Vagina (tissue), 2 donors: ENCODE measurements around the gene LANCL2.

Experiments
- POLR2A ChIP-seq, 2 donors: fragments of 450-650 bp; IDR thresholded peaks; one replicate each; pipeline ENCODE4 v1.6.1; 2017; ENCODE audit warnings: antibody characterized with exemption in 2 of 2, mild to moderate bottlenecking in 2 of 2, moderate library complexity in 2 of 2
- POLR2AphosphoS5 ChIP-seq, 2 donors: sonication (generic); formaldehyde crosslinking; IDR thresholded peaks; one replicate each; pipeline ENCODE4 v1.9.0; 2017; ENCODE audit warnings: antibody characterized with exemption in 2 of 2, mild to moderate bottlenecking in 2 of 2, low read depth in 1 of 2; ENCODE audit not compliant: insufficient read depth in 1 of 2
- TF ChIP-seq, protein P1 (sequence below), 3 experiments: fragments of 450-650 bp in 2 of 3; fragments of 200-600 bp in 1 of 3; sonication (generic) in 1 of 3; IDR thresholded peaks; one replicate each; pipeline ENCODE4 v1.5.1; 2017 to 2019; ENCODE audit warnings: antibody characterized with exemption in 3 of 3, mild to moderate bottlenecking in 2 of 3, moderate library complexity in 2 of 3

DNA sequence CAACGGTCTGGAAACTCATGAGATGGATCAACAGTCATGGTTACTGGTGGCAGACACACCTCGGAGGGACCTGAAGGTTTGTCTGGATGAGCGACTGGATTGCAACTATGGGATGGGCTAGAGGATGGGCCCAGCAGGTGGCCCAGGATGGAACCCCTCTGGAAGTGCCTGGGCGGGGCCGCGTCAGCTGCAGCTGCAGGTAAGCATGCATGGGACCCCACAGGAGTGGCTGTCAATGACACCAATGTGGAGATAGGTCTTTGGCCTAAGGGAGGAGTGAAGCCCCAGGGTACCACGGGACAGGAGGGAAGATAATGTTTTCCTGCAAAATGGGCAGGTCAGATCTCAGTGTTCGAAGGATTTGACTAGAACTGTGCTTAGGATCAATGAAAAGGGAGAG lies 103.4 kb downstream of the LANCL2 start:
- TF ChIP-seq, protein P1, sequence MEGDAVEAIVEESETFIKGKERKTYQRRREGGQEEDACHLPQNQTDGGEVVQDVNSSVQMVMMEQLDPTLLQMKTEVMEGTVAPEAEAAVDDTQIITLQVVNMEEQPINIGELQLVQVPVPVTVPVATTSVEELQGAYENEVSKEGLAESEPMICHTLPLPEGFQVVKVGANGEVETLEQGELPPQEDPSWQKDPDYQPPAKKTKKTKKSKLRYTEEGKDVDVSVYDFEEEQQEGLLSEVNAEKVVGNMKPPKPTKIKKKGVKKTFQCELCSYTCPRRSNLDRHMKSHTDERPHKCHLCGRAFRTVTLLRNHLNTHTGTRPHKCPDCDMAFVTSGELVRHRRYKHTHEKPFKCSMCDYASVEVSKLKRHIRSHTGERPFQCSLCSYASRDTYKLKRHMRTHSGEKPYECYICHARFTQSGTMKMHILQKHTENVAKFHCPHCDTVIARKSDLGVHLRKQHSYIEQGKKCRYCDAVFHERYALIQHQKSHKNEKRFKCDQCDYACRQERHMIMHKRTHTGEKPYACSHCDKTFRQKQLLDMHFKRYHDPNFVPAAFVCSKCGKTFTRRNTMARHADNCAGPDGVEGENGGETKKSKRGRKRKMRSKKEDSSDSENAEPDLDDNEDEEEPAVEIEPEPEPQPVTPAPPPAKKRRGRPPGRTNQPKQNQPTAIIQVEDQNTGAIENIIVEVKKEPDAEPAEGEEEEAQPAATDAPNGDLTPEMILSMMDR (IDR thresholded peaks at IDR 0.05): no peak
- TF ChIP-seq POLR2AphosphoS5 (IDR thresholded peaks at IDR 0.05; ENCODE audit: insufficient read depth in 1 of 2, low read depth in 1 of 2) (no peak), POLR2A (IDR thresholded peaks at IDR 0.05) (no peak)
